Measurements from ENCODE around the gene PARP4.
A peak's percentile ranks its signal among the peaks of the same experiment; 100 is the strongest.
"Not testable (repeated sequence)": the region's sequence is repeated elsewhere in the genome, so short reads cannot be mapped to it uniquely, and the experiment has no call there.

Gene PARP4
- long read RNA-seq, full-length matches to known transcripts, result 32 of 59 reads
- long read RNA-seq, partial matches to known transcripts, result 11 of 59 reads
- long read RNA-seq, other reads (novel, unspliced or antisense), result 16 of 59 reads

GRCh38 chr13:24512197-24512907, at the start of gene PARP4:
PARP4 (minus strand) TSS chr13:24512778; CDS start chr13:24503776, 9,002 bp downstream.
- peak; percentile 74 to 88 for DNase-seq (ENCODE audit: low read depth in 1 of 2, low spot score in 1 of 2)

GRCh38 chr13:24560579-24561187, 48.1 kb upstream of the PARP4 start:
- H3K27ac ChIP-seq (replicated peaks); DNase-seq (ENCODE audit: low read depth in 1 of 2, low spot score in 1 of 2); H3K4me3 ChIP-seq (replicated peaks; ENCODE audit: insufficient read depth, low read length): not testable (repeated sequence)
- H3K27me3 ChIP-seq (ENCODE audit: insufficient read depth, poor library complexity, severe bottlenecking), result peaks cover 11% of the 10 kb centered on the region

More at GRCh38 chr13:24512197-24512907, at the start of gene PARP4:
- H3K27me3 ChIP-seq (ENCODE audit: insufficient read depth, poor library complexity, severe bottlenecking), result no peaks in the 10 kb centered on the region
- TF ChIP-seq GABPA (IDR thresholded peaks at IDR 0.05; ENCODE audit: low read depth) (peak; percentile 73), REST (IDR thresholded peaks at IDR 0.05; ENCODE audit: insufficient replicate concordance, low read depth) (peak; percentile 65), POLR2AphosphoS5 (IDR thresholded peaks at IDR 0.05; ENCODE audit: low read depth) (peak; percentile 96), SPI1 (IDR thresholded peaks at IDR 0.05; ENCODE audit: borderline replicate concordance, low read depth) (peak; percentile 26; the same call in 1 of the 2 replicates), CTCF (IDR thresholded peaks at IDR 0.05; ENCODE audit: insufficient read depth, low read length) (no peak)
- H3K4me3 ChIP-seq (replicated peaks; ENCODE audit: insufficient read depth, low read length), result peak within 1 kb of the TSS; percentile 53
- H3K27ac ChIP-seq (replicated peaks), result peak within 1 kb of the TSS; percentile 99

- not testable (repeated sequence) for H3K27ac ChIP-seq (replicated peaks); H3K4me3 ChIP-seq (replicated peaks; ENCODE audit: insufficient read depth, low read length); DNase-seq (ENCODE audit: low read depth in 1 of 2, low spot score in 1 of 2)
- peaks cover 11% of the 10 kb centered on the region for H3K27me3 ChIP-seq (ENCODE audit: insufficient read depth, poor library complexity, severe bottlenecking)
Observed at GRCh38 chr13:24559431-24560218, 47.0 kb upstream of the PARP4 start.

- TF ChIP-seq REST (IDR thresholded peaks at IDR 0.05; ENCODE audit: insufficient replicate concordance, low read depth), result no peak
- no peak for TF ChIP-seq POLR2AphosphoS5 (IDR thresholded peaks at IDR 0.05; ENCODE audit: low read depth)
- TF ChIP-seq SPI1 (IDR thresholded peaks at IDR 0.05; ENCODE audit: borderline replicate concordance, low read depth), result no peak
- no peak for TF ChIP-seq GABPA (IDR thresholded peaks at IDR 0.05; ENCODE audit: low read depth)
- no peak for TF ChIP-seq CTCF (IDR thresholded peaks at IDR 0.05; ENCODE audit: insufficient read depth, low read length)
- peaks cover 4% of the 10 kb centered on the region for H3K27me3 ChIP-seq (ENCODE audit: insufficient read depth, poor library complexity, severe bottlenecking)
- H3K4me3 ChIP-seq (replicated peaks; ENCODE audit: insufficient read depth, low read length), result no peak overlapping the region
- no peak for DNase-seq (ENCODE audit: low read depth in 1 of 2, low spot score in 1 of 2)
- H3K27ac ChIP-seq (replicated peaks), result no peak overlapping the region
Observed at GRCh38 chr13:24557081-24557480, 44.5 kb upstream of the PARP4 start.

GRCh38 chr13:24553892-24554291, 41.3 kb upstream of the PARP4 start:
- not testable (repeated sequence) for DNase-seq (ENCODE audit: low read depth in 1 of 2, low spot score in 1 of 2)

GRCh38 chr13:24541476-24542352, 29.1 kb upstream of the PARP4 start:
- peak; percentile 14 to 30 for DNase-seq (ENCODE audit: low read depth in 1 of 2, low spot score in 1 of 2)
- H3K27ac ChIP-seq (replicated peaks), result not testable (repeated sequence)
- Histone ChIP-seq H3K27me3 (ENCODE audit: insufficient read depth, poor library complexity, severe bottlenecking) (peaks cover 22% of the 10 kb centered on the region), H3K4me3 (replicated peaks; ENCODE audit: insufficient read depth, low read length) (peak overlapping the region; percentile 45)

More at GRCh38 chr13:24553892-24554291, 41.3 kb upstream of the PARP4 start:
- H3K4me3 ChIP-seq (replicated peaks; ENCODE audit: insufficient read depth, low read length); H3K27me3 ChIP-seq (ENCODE audit: insufficient read depth, poor library complexity, severe bottlenecking); H3K27ac ChIP-seq (replicated peaks): not testable (repeated sequence)

All from HL-60 (cell line).